HG02943 (cell line): ENCODE measurements around the gene SH3D19.
"Not testable (repeated sequence)": the region's sequence is repeated elsewhere in the genome, so short reads cannot be mapped to it uniquely, and the experiment has no call there.

Source experiments
- ATAC-seq: cut with Tn5 transposase; IDR thresholded peaks from one replicate; pipeline ENCODE4 v1.9.1; 2021; ENCODE audit warnings: mild to moderate bottlenecking, low read depth, moderate library complexity; ENCODE audit not compliant: unreplicated experiment

The SH3D19 gene

GRCh38 chr4:151322161-151322560, 3.2 kb downstream of the SH3D19 start:
- not testable (repeated sequence) for ATAC-seq

GRCh38 chr4:151321586-151321985, 3.8 kb downstream of the SH3D19 start:
- no peak for ATAC-seq

GRCh38 chr4:151319490-151319889, 5.9 kb downstream of the SH3D19 start:
- ATAC-seq: no peak

- no peak for ATAC-seq
Observed at GRCh38 chr4:151318307-151319006, 6.9 kb downstream of the SH3D19 start.

- ATAC-seq: no peak
Observed at GRCh38 chr4:151316645-151317044, 8.8 kb downstream of the SH3D19 start.

- ATAC-seq: no peak
Observed at GRCh38 chr4:151315212-151315886, 10.1 kb downstream of the SH3D19 start.

GRCh38 chr4:151314479-151314878, 10.9 kb downstream of the SH3D19 start:
- no peak for ATAC-seq

- no peak for ATAC-seq
Observed at GRCh38 chr4:151314010-151314355, 11.4 kb downstream of the SH3D19 start.

- no peak for ATAC-seq
Observed at GRCh38 chr4:151313306-151314009, 11.9 kb downstream of the SH3D19 start.

- ATAC-seq: no peak
Observed at GRCh38 chr4:151310124-151310728, 15.2 kb downstream of the SH3D19 start.

- peak; percentile 75 for ATAC-seq
Observed at GRCh38 chr4:151304755-151305154, 20.6 kb downstream of the SH3D19 start.

- ATAC-seq: no peak
Observed at GRCh38 chr4:151304226-151304625, 21.2 kb downstream of the SH3D19 start.

GRCh38 chr4:151302432-151302831, 23.0 kb downstream of the SH3D19 start:
- no peak for ATAC-seq

- no peak for ATAC-seq
Observed at GRCh38 chr4:151297170-151297569, 28.2 kb downstream of the SH3D19 start.

- no peak for ATAC-seq
Observed at GRCh38 chr4:151296227-151296626, 29.2 kb downstream of the SH3D19 start.

- no peak for ATAC-seq
Observed at GRCh38 chr4:151294833-151295496, 30.4 kb downstream of the SH3D19 start.

- no peak for ATAC-seq
Observed at GRCh38 chr4:151292038-151292437, 33.4 kb downstream of the SH3D19 start.

- ATAC-seq: no peak
Observed at GRCh38 chr4:151291485-151291884, 33.9 kb downstream of the SH3D19 start.

- ATAC-seq: no peak
Observed at GRCh38 chr4:151287409-151287808, 38.0 kb downstream of the SH3D19 start.

GRCh38 chr4:151284534-151285245, 40.7 kb downstream of the SH3D19 start:
- ATAC-seq: no peak
